GM18907 (cell line): ENCODE results near the gene KAZN.

Experiments
- ATAC-seq: cut with Tn5 transposase; IDR thresholded peaks from one replicate; pipeline ENCODE4 v1.9.1; 2021; ENCODE audit warnings: mild to moderate bottlenecking, moderate library complexity; ENCODE audit not compliant: unreplicated experiment

The KAZN gene

DNA sequence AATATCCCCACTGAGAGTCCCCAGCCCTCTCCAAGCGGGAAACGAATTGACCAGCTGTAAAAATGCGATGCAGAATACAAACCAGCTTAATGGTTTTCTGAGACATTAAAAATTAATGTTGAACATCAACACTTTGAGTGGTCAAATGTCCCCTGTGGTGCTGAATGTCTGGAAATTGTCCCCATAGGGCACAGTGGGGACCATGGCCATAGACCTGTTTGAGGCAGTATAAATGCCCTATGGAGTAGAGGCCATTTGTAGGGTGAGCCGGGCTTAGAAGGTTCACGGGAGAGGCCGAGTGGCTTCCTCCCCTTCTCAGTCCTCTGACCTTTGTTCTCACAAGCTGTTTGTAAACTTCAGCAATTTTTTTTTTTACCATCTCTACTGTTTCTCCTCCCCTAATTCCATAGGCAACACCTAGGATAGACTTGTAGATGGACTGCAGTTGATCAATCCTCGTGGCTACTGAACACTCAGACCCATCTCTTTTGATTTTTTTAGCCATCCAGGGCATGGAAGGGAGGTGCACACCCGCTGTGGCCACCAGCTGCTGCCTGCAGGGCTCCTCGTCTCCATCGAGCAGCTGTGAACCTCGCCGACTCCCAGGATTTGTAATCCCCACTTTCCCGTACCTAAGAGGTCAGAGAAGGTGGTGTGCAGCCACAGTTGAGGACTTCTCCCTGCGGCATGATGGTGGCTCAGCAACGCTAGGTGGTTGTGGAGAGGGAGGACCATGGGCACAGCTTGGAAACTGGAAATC lies 41.0 kb downstream of the KAZN start:
- no peak for ATAC-seq

DNA sequence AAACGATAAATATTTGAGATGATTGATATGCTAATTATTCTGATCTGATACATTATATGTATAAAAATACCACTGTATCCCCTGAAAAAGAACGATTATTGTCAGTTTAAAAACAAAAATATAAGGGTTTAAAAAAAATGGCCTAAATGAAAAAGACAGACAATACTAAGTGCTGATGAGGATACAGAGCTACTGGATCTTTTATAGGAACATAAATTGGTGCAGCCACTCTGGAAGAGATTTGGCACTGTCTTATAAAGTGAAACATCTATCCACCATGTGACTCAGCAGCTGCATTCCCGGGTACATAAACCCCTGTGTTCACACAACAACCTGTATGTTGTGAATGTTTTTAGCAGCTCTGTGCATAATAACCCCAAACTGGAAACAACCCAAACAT lies 44.2 kb downstream of the KAZN start:
- ATAC-seq: no peak

DNA sequence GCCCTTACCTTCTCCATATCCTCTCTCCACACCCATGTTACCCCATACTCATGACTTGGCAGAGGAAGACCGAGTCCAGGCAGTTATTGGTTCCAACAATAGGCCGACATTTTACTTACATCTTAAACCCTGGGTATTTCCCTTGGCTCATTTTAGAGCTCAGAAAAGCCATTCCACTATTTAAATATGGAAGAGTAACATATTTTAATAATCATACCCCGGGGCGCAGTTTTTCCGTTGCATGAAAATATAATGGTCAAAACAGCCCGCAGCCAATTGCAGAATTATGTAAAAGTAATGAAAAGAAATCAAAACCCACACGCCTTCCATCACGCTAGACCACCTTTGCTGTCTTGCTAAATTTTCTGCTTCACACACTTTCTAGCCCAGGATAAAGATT lies 48.5 kb downstream of the KAZN start:
- no peak for ATAC-seq

DNA sequence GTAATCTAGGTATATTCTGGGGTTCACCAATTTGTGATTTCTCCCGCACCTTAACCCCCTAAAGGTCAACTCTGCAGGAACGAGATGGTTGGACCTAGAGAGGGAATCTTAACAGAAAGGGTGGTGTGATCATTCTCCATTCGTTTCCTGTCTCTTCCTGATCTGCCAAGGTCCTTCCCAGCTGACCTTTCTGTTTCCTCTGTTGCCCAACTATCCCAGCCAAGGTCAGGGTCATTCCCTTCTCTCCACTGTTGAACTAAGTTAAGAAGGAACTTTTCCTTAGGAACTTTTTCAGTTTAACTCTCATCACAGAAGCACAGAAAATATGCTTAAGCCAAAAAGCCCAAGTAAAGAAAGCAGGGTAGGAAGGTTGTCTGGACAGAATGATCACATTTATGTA lies 49.3 kb downstream of the KAZN start:
- ATAC-seq: no peak

DNA sequence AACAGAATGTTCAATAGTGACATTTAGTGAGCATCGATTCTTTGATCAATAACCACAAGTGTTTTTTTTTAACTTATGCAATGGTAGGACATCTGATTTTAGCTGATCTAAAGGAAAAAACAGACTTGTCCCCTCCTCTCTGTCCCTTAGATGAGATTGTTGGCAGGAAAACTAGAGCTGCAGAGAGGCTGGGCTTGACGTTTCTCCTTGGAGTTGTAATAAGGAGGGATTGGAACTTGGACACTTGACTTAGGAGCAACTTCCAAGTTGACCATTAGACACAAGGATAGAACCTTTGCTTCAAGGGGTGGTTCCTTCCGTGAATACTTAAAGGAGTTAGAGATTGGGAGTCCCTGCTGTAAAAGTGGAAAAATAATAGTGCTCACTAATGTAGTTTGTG lies 49.9 kb downstream of the KAZN start:
- ATAC-seq: no peak

DNA sequence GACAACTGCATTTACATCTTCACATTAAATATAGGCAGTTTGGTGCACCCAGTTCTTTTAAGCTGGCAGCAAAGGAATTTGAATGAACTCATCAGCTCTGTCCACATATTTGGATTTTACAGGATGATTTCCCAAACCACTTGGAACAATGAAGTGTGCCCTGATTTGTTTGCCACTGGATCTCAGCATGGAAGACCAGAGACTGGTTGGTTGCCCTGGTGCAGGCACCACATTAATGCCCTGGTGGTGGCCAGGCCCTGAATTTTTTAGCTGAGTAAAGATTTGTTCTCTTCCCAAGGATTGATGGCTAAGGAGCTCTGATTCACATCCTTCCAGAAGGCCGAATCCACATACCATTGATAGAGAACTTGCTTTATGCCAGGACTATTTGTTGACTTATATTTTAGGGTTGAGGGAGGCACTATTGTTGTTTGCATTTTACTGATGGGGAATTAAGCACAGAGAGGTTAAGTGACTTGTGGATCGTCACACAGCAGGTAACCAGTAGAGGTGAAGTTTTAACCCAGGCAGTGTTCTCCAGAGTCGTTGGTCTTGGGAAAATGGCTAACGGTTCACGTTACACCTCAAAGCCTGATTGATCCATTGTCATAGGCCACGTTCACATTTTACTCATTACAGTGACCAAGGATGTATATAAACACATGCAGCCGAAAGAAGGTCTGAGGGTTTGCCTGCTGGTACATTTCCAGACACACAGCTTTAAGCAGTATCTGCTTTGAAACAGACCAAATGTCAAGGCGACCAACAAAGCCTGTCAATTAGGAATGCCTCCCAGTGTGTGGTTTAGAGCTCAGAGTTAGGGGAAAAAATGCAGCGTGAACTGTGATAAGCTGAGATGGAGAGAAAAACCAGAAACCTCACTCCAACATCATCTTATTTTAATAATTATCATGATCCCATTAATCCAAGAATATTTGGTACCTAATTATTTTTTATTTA lies 50.7 kb downstream of the KAZN start:
- no peak for ATAC-seq

DNA sequence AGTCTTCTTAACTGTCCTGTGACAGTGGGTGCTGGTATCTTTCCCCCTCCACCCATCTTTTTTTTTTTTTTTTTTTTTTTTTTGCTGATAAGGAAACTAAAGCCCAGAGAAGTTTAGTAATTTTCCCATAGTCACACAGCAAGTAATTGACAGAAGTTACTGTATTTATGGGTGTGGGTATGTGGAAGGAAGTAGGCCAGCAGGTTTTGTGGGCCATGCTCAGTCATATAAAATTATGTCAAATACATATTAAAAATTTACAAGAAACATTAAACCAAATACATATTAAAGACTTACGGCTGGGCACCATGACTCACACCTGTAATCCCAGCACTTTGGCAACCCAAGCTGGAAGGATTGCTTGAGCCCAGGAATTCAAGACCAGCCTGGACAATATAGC lies 51.5 kb downstream of the KAZN start:
- ATAC-seq: no peak

DNA sequence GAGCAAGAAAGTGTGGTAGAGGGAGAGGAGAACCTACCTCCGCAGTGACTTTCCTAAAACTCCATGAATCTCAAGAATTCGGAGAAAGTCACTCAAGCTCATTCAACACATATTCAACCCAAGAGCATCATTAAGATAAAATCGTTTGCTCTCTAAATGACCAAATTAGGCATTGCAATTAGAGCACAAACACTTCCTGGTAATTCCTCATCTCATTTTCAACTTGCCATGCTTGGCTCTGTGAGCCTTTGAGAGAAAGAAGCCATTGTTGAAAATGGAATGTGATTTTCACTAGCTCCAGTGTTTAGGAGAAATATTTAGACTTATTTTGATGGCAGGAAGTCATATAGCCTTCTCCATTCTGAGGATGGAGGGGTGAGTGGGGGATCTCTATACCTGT lies 52.5 kb downstream of the KAZN start:
- ATAC-seq: no peak

DNA sequence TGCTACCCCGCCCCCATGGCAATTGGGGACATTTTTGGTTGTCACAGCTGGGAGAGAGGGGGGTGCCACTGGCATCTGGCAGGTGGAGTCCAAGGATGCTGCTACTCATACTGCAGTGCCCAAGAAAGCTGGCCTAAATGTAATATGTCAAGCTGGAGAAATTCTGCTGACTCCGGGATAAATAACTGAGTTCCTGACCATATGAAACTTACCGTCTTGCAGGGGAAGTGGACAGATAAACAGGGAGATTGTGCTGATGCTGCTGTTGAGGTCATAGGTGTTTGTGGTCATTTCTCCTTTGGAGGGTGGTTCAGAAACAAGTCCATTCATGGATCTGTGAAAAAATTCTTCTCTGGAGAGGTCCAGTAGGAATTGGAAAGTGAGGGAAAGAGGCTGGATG lies 54.4 kb downstream of the KAZN start:
- ATAC-seq: no peak

DNA sequence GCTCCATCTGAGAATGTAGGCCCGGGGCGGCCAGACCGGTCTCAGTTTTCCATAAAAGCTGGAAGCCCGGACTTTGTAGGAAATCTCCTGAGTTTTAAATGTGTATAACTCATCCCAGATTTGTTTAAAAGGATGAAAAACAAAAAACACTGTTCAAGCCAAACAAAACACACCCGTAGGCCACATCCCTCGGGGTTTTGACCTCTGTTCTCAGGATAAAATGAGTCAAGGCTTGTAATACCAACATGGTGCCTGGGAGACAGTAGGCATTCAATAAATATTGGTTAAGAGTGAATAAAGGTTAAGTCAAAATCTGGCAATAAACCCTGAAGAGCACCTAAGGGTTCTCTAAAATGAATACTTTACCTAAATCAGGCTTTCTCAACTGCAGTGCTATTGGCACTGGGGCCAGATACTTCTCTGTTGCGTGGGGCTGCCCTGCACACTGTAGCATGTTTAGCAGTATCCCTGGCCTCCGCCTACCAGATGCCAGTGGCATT lies 55.0 kb downstream of the KAZN start:
- no peak for ATAC-seq

DNA sequence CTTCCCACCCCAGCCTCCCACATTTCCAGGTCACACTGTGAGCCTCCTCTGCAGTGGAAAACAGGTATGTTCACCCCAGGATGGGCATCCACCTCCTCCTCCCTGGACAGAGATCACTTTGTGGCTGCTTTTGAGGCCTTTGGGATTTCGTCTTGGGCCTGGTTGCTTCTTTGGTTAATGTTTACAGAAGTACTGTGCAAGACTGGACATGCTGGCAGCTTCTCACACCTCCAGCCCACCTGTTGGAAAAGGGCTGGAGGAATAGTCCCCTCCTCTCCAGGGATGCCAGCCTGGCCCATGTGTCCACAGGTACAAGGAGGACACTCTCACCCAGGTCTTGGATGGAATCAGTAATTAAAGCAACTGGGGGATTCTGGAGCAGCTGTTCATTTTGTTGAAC lies 56.1 kb downstream of the KAZN start:
- no peak for ATAC-seq

DNA sequence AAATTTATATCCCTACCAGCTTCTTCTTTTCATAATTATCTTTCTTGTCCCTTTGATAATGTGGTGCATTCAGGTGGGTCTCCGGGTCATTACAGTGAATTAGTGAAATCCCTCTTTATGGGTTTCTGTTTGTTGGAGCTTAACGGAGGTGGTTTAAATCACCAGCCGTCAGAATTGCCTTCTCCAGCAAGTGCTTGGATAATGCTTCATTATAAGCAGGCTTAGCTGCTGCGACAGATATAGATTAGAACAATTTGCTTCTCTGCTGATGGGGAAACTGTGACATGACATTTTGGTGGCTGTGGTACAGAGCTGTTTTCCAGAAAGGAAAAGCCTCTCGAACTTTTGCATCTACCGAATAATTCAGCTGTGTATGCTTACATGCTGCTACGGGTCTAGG lies 56.9 kb downstream of the KAZN start:
- no peak for ATAC-seq

DNA sequence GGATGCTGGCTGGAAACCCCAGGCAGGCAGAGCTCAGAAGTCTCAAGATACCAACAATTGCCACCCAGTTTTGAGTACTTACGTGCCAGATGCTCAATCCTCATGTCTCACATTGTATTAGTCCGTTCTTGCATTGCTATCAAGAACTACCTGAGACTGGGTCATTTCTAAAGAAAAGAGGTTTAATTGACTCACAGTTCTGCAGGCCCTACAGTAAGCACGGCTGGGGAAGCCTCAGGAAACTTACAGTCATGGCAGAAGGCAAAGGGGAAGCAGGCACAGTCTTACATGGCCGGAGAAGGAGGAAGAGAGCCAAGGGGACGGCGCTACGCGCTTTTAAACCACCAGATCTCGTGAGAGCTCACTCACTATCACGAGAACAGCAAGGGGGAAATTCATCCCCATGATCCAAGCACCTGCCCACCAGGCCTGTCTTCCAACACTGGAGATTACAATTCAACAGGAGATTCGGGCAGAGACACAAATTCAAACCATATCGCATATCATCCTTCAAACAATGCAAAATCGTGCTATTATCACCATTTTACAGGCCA lies 58.0 kb downstream of the KAZN start:
- ATAC-seq: no peak

DNA sequence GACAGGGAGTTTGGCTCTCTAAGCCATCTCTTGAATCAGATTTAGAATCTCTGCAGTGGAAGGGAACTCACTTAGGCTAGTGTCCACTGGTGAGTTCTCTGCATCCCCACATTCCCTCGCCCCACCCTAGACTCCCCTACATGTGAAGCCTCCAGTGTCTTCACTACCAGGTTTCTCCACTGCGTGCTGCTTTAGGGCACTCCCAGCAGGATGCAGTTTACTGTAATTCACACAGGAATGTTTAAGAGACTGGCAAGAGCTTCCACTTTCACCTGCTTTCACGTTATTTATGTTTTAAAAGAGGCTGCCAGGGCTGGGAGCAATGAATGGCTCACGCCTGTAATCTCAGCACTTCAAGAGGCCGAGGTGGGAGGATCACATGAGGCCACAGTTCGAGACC lies 60.2 kb downstream of the KAZN start:
- ATAC-seq: no peak

DNA sequence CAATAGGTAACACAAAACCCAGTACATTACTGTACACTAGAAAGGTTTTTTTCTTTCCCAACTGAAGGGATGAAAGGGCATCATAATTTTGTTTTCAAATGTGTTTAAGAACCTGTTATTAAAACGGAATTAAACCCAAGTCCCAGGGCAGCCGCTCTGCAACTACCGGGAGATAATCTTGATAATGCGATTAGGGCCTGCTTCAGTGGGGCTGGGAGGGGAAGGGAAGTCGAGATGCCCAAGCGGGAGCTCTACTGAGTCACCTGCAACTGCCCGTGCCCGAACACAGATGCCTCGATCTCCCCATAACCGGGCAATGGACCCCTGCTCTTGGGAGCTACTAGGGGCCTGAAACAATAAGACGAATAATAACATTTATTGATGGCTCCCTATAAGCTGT lies 61.4 kb downstream of the KAZN start:
- ATAC-seq: no peak

DNA sequence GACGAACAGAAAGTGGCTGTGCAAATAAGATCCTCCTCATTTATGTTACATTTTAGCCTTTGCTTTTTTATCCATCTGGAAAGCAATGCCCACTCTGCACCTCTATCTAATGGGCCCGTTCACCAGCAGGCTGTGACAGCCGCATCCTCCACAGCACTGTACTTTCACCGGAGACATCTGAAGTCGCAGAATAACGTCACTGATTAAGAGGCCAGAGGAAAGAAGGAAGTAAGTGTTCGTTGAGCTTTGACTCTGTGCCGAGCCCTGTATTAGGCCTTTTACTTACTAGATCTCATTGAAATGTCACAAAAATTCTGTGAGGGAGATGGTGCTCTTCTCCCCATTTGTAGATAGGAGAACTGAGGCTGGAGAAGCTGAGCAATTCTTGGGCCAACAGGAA lies 62.3 kb downstream of the KAZN start:
- ATAC-seq: no peak

DNA sequence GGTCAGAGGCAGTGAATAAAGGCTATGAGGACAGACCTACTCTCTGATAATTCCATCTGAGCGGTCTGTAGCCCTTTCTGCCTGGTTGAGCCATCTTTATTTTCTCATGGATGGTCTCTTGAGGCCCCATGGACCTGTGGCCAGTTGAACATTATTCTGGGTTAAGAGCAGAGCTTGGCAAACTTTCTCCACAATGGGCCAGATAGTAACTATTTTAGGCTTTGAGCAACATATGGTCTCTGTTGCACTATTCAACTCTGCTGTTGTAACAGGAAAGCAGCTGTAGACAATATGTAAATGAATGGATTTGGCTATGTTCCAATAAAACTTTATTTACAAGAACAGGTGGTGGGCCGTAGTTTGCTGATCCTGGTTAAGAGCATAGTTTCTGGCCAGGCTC lies 62.7 kb downstream of the KAZN start:
- no peak for ATAC-seq

DNA sequence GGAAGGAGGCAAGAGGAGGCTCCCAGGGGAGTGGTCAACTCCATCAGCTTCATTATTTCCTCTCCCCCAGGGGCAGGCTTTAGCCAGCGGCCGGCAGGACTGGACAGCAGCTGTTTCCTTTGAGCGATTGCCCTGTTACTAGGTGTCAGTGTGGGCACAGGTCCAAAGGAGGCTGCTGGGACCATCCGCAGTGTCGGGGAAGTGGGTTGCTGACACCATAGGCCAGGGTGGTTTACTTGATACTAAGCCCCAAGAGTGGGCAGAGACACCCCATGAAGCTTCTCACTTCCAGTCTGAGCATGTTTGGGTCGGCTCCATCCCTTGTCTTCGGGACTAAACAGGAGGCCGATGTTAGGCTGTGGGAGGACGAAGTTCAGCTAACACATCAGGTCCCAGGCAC lies 63.6 kb downstream of the KAZN start:
- no peak for ATAC-seq

DNA sequence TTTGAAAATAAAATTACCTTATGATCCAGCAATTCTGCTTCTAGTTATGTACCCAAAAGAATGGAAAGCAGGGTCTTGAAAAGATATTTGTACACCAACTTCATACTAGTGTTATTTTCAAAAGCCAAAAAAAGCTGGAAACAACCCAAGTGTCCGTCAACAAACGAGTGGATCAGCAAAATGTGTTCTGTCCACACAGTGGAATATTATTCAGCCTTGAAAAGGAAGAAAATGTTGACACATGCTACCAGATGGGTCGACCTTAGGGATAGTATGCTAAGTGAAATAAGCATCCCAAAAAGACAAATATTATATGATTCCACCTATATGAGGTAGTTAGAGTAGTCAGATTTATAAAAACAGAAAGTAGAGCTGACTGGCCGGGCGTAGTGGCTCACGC lies 65.3 kb downstream of the KAZN start:
- no peak for ATAC-seq

DNA sequence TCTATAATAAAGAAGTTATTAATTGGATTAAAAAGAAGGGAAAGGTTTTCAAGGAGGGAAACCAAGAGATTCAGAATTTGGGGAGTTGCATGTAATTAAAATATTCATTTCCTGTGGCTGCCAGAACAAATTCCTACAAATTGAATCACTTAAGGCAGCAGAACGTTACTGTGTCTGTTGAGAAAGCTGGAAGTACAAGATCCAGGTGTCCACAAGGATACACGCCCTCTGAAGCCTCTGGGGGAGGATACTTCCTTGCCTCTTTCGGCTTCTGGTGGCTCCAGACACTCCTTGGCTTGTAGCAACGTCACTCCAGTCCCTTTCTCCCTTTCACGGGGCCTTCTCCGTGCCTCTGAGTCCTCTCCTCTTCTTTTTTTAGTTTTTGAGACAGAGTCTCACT lies 67.9 kb downstream of the KAZN start:
- ATAC-seq: no peak

DNA sequence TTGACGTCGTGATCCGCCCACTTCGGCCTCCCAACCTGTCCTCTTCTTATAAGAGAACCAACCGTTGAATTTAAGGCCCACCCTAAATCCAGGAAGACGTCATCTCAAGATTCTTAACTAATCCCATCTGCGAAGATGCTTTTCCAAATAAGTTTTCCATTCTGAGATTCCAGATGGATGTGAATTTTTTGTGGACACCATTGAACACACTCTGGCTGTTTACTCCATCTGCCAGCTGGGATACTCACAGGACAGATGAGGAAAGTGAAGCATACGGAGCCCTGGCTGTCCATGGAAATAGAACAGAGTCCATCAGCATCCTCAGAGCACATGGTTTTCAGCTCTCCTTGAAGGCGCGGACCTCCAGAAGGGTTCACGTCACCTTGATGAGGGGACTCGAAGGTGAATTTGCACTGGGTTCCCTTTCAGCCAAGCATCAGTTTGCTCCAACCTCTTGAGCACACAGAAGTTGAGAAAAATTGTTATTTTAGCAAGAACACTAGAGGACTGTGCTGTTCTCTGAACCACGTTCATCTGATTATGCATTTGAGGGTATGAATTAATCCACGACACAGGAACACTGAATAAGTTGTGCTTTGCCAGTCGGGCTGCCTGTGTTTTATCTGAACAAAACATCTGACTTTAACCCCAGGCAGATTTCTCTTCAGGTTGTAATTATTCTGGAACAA lies 68.6 kb downstream of the KAZN start:
- no peak for ATAC-seq
